Loucy (cell line): ENCODE results near the gene SLC16A10.

Experiments
- EZH2phosphoT487 ChIP-seq: fragments of 200-600 bp; IDR thresholded peaks from 2 replicates; pipeline ENCODE4 v1.6.1; 2018; ENCODE audit warnings: antibody characterized with exemption, mild to moderate bottlenecking, moderate library complexity, borderline replicate concordance
- TF ChIP-seq, protein P1 (sequence below): fragments of 200-600 bp; sonication (generic); conservative IDR thresholded peaks from 2 replicates; pipeline ENCODE4 v1.5.1; 2014; ENCODE audit warnings: mild to moderate bottlenecking, antibody characterized with exemption, low read length

DNA sequence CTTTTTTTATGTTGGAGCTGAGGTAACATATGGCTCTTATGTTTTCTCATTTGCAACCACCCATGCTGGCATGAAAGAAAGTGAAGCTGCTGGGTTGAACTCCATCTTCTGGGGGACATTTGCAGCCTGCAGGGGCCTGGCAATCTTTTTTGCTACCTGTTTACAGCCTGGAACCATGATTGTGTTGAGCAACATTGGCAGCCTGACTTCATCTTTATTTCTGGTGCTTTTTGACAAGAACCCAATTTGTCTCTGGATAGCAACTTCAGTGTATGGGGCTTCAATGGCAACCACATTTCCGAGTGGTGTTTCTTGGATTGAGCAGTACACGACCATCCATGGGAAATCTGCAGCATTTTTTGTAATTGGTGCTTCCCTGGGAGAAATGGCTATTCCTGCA, 179.0 kb downstream of the SLC16A10 start:
- TF ChIP-seq, protein P1, sequence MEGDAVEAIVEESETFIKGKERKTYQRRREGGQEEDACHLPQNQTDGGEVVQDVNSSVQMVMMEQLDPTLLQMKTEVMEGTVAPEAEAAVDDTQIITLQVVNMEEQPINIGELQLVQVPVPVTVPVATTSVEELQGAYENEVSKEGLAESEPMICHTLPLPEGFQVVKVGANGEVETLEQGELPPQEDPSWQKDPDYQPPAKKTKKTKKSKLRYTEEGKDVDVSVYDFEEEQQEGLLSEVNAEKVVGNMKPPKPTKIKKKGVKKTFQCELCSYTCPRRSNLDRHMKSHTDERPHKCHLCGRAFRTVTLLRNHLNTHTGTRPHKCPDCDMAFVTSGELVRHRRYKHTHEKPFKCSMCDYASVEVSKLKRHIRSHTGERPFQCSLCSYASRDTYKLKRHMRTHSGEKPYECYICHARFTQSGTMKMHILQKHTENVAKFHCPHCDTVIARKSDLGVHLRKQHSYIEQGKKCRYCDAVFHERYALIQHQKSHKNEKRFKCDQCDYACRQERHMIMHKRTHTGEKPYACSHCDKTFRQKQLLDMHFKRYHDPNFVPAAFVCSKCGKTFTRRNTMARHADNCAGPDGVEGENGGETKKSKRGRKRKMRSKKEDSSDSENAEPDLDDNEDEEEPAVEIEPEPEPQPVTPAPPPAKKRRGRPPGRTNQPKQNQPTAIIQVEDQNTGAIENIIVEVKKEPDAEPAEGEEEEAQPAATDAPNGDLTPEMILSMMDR, result no peak
- TF ChIP-seq EZH2phosphoT487, result no peak
